Measurements from ENCODE around the gene IL17RE. TPM values are rescaled to one million over a fixed set of nuclear protein-coding genes. Genes with fewer than 3 reads are reported as not detected.
"Not testable (repeated sequence)": the region's sequence is repeated elsewhere in the genome, so short reads cannot be mapped to it uniquely, and the experiment has no call there.

Gene IL17RE
- total and polyA plus RNA-seq, 5 donors from 2014 or later: 0.31 to 4.3 (median 0.33) TPM; not detected in 1

- DNase-seq; H3K9me3 Mint-ChIP-seq; ATAC-seq (ENCODE audit: low read depth in 2 of 2); H3K27me3 Mint-ChIP-seq; H3K27ac ChIP-seq (ENCODE audit: insufficient read depth, low read length, poor library complexity, severe bottlenecking); H3K36me3 Mint-ChIP-seq; H3K27me3 ChIP-seq (ENCODE audit: control insufficient read depth, insufficient read depth, low read length); H3K4me3 ChIP-seq (ENCODE audit: low read depth, low read length); H3K9me3 ChIP-seq (ENCODE audit: control insufficient read depth in 2 of 2, low read length in 2 of 2); H3K4me3 Mint-ChIP-seq; H3K36me3 ChIP-seq (ENCODE audit: control insufficient read depth, insufficient read depth, low read length): not testable (repeated sequence)
- peaks cover 17% of the 10 kb centered on the region for H3K4me1 ChIP-seq (ENCODE audit: control insufficient read depth, insufficient read depth, low read length, poor library complexity, severe bottlenecking)
- Mint-ChIP-seq H3K4me1 (peaks cover 8 to 54% (median 33%) of the 10 kb centered on the region in 4 donors), H3K27ac (peak overlapping the region in 2 of 3 donors; percentile 73 to 87)
These were observed 1.7 kb upstream of the IL17RE start for GRCh38 chr3:9900965-9901415.

GRCh38 chr3:9901967-9902366, 681 bp upstream of the IL17RE start:
- Mint-ChIP-seq H3K27ac (peak overlapping the region in 1 of 3 donors; percentile 42), H3K27me3 (no peaks in the 10 kb centered on the region), H3K36me3 (no peaks in the 10 kb centered on the region), H3K4me3 (peak overlapping the region in 3 of 4 donors; percentile 26 to 60 (median 57)), H3K9me3 (no peaks in the 10 kb centered on the region), H3K4me1 (peaks cover 8 to 47% (median 28%) of the 10 kb centered on the region in 4 donors)
- no peaks in the 10 kb centered on the region for H3K36me3 ChIP-seq (ENCODE audit: control insufficient read depth, insufficient read depth, low read length)
- peak overlapping the region; percentile 53 for H3K27ac ChIP-seq (ENCODE audit: insufficient read depth, low read length, poor library complexity, severe bottlenecking)
- DNase-seq (peak in 1 of 3 donors; percentile 37), ATAC-seq (ENCODE audit: low read depth in 2 of 2) (peak in 1 of 2 donors; percentile 59)
- no peaks in the 10 kb centered on the region for H3K9me3 ChIP-seq (ENCODE audit: control insufficient read depth in 2 of 2, low read length in 2 of 2)
- H3K27me3 ChIP-seq (ENCODE audit: control insufficient read depth, insufficient read depth, low read length): no peaks in the 10 kb centered on the region
- H3K4me1 ChIP-seq (ENCODE audit: control insufficient read depth, insufficient read depth, low read length, poor library complexity, severe bottlenecking): peaks cover 17% of the 10 kb centered on the region
- H3K4me3 ChIP-seq (ENCODE audit: low read depth, low read length): peak overlapping the region; percentile 11

- Histone ChIP-seq H3K4me3 (ENCODE audit: low read depth, low read length) (no peak overlapping the region), H3K36me3 (ENCODE audit: control insufficient read depth, insufficient read depth, low read length) (no peaks in the 10 kb centered on the region), H3K27ac (ENCODE audit: insufficient read depth, low read length, poor library complexity, severe bottlenecking) (no peak overlapping the region), H3K4me1 (ENCODE audit: control insufficient read depth, insufficient read depth, low read length, poor library complexity, severe bottlenecking) (peaks cover 17% of the 10 kb centered on the region), H3K9me3 (ENCODE audit: control insufficient read depth in 2 of 2, low read length in 2 of 2) (no peaks in the 10 kb centered on the region), H3K27me3 (ENCODE audit: control insufficient read depth, insufficient read depth, low read length) (no peaks in the 10 kb centered on the region)
- H3K36me3 Mint-ChIP-seq: no peaks in the 10 kb centered on the region
- H3K4me3 Mint-ChIP-seq: peak overlapping the region in 2 of 4 donors; percentile 49 to 56
- no peak for DNase-seq
- H3K9me3 Mint-ChIP-seq: no peaks in the 10 kb centered on the region
- peak overlapping the region in 2 of 3 donors; percentile 49 to 71 for H3K27ac Mint-ChIP-seq
- peaks cover 8 to 36% (median 23%) of the 10 kb centered on the region in 4 donors for H3K4me1 Mint-ChIP-seq
- ATAC-seq (ENCODE audit: low read depth in 2 of 2): no peak
- H3K27me3 Mint-ChIP-seq: no peaks in the 10 kb centered on the region
These were observed 583 bp downstream of the IL17RE start for GRCh38 chr3:9903238-9903624.

DNA sequence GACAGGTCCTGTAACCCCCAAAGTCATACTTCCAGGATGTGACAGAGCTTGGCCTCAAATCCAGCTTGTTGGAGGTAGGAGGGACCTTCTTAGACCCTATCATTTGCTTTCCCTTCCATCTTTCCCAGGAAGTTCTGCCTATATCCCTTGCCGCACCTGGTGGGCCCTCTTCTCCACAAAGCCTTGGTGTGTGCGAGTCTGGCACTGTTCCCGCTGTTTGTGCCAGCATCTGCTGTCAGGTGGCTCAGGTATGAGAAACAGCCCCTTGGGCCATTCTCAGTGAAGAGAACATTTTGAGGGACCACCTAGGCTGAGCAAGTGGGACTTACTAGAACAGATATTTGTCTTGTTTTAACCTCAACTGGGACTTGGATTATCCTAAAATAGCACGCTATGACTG, 1.3 kb downstream of the IL17RE start:
- Histone ChIP-seq H3K9me3 (ENCODE audit: control insufficient read depth in 2 of 2, low read length in 2 of 2) (no peaks in the 10 kb centered on the region), H3K4me3 (ENCODE audit: low read depth, low read length) (no peak overlapping the region), H3K27ac (ENCODE audit: insufficient read depth, low read length, poor library complexity, severe bottlenecking) (no peak overlapping the region), H3K36me3 (ENCODE audit: control insufficient read depth, insufficient read depth, low read length) (no peaks in the 10 kb centered on the region), H3K4me1 (ENCODE audit: control insufficient read depth, insufficient read depth, low read length, poor library complexity, severe bottlenecking) (peaks cover 17% of the 10 kb centered on the region), H3K27me3 (ENCODE audit: control insufficient read depth, insufficient read depth, low read length) (no peaks in the 10 kb centered on the region)
- H3K27ac Mint-ChIP-seq: no peak overlapping the region
- H3K4me3 Mint-ChIP-seq: peak overlapping the region in 2 of 4 donors; percentile 16 to 49
- no peaks in the 10 kb centered on the region for H3K27me3 Mint-ChIP-seq
- no peaks in the 10 kb centered on the region for H3K36me3 Mint-ChIP-seq
- H3K9me3 Mint-ChIP-seq: no peaks in the 10 kb centered on the region
- H3K4me1 Mint-ChIP-seq: peaks cover 8 to 31% (median 20%) of the 10 kb centered on the region in 4 donors
- DNase-seq: no peak
- ATAC-seq (ENCODE audit: low read depth in 2 of 2): no peak

DNA sequence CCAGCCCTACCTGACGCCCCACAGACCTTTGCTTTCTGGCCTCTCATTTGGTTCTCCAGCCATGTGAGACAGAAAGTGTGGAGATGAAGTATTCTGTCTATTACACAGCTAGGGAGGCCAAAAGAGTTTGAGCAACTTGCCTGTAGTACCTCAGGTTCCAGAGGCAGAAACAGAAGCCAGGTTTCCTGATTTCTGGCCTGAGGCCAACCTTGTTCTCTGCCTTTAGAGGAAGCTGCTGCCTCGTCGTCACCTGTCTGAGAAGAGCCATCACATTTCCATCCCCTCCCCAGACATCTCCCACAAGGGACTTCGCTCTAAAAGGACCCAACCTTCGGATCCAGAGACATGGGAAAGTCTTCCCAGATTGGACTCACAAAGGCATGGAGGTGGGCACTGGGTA, 3.8 kb downstream of the IL17RE start:
- no peak overlapping the region for H3K4me3 ChIP-seq (ENCODE audit: low read depth, low read length)
- no peaks in the 10 kb centered on the region for H3K36me3 ChIP-seq (ENCODE audit: control insufficient read depth, insufficient read depth, low read length)
- no peaks in the 10 kb centered on the region for H3K27me3 ChIP-seq (ENCODE audit: control insufficient read depth, insufficient read depth, low read length)
- Mint-ChIP-seq H3K36me3 (no peaks in the 10 kb centered on the region), H3K9me3 (no peaks in the 10 kb centered on the region), H3K4me1 (peaks cover 8 to 35% (median 16%) of the 10 kb centered on the region in 4 donors), H3K27me3 (no peaks in the 10 kb centered on the region), H3K27ac (no peak overlapping the region), H3K4me3 (no peak overlapping the region)
- no peak for ATAC-seq (ENCODE audit: low read depth in 2 of 2)
- H3K27ac ChIP-seq (ENCODE audit: insufficient read depth, low read length, poor library complexity, severe bottlenecking): no peak overlapping the region
- peaks cover 21% of the 10 kb centered on the region for H3K4me1 ChIP-seq (ENCODE audit: control insufficient read depth, insufficient read depth, low read length, poor library complexity, severe bottlenecking)
- no peak for DNase-seq
- H3K9me3 ChIP-seq (ENCODE audit: control insufficient read depth in 2 of 2, low read length in 2 of 2): no peaks in the 10 kb centered on the region

GRCh38 chr3:9908286-9908685, 5.6 kb downstream of the IL17RE start:
- no peaks in the 10 kb centered on the region for H3K36me3 ChIP-seq (ENCODE audit: control insufficient read depth, insufficient read depth, low read length)
- ATAC-seq (ENCODE audit: low read depth in 2 of 2) (no peak), DNase-seq (no peak)
- no peaks in the 10 kb centered on the region for H3K9me3 ChIP-seq (ENCODE audit: control insufficient read depth in 2 of 2, low read length in 2 of 2)
- Mint-ChIP-seq H3K27ac (no peak overlapping the region), H3K36me3 (no peaks in the 10 kb centered on the region), H3K4me3 (no peak overlapping the region), H3K9me3 (peaks cover 0 to 2% (median 0%) of the 10 kb centered on the region in 7 donors), H3K4me1 (peaks cover 4 to 27% (median 13%) of the 10 kb centered on the region in 4 donors), H3K27me3 (peaks cover 5% of the 10 kb centered on the region)
- no peak overlapping the region for H3K4me3 ChIP-seq (ENCODE audit: low read depth, low read length)
- H3K4me1 ChIP-seq (ENCODE audit: control insufficient read depth, insufficient read depth, low read length, poor library complexity, severe bottlenecking): peaks cover 18% of the 10 kb centered on the region
- no peaks in the 10 kb centered on the region for H3K27me3 ChIP-seq (ENCODE audit: control insufficient read depth, insufficient read depth, low read length)
- H3K27ac ChIP-seq (ENCODE audit: insufficient read depth, low read length, poor library complexity, severe bottlenecking): no peak overlapping the region

GRCh38 chr3:9909221-9910013, 6.8 kb downstream of the IL17RE start:
- peaks cover 0 to 2% (median 0%) of the 10 kb centered on the region in 7 donors for H3K9me3 Mint-ChIP-seq

More at GRCh38 chr3:9909221-9910013, 6.8 kb downstream of the IL17RE start:
- H3K36me3 ChIP-seq (ENCODE audit: control insufficient read depth, insufficient read depth, low read length): no peaks in the 10 kb centered on the region
- no peak overlapping the region for H3K27ac ChIP-seq (ENCODE audit: insufficient read depth, low read length, poor library complexity, severe bottlenecking)
- Mint-ChIP-seq H3K36me3 (no peaks in the 10 kb centered on the region), H3K4me1 (peaks cover 4 to 24% (median 11%) of the 10 kb centered on the region in 4 donors), H3K27ac (peak overlapping the region; percentile 28 to 52 (median 33)), H3K27me3 (peaks cover 5% of the 10 kb centered on the region), H3K4me3 (peak overlapping the region in 1 of 4 donors; percentile 57)
- H3K9me3 ChIP-seq (ENCODE audit: control insufficient read depth in 2 of 2, low read length in 2 of 2): no peaks in the 10 kb centered on the region
- H3K27me3 ChIP-seq (ENCODE audit: control insufficient read depth, insufficient read depth, low read length): no peaks in the 10 kb centered on the region
- H3K4me3 ChIP-seq (ENCODE audit: low read depth, low read length): no peak overlapping the region
- DNase-seq (no peak), ATAC-seq (ENCODE audit: low read depth in 2 of 2) (no peak)
- H3K4me1 ChIP-seq (ENCODE audit: control insufficient read depth, insufficient read depth, low read length, poor library complexity, severe bottlenecking): peaks cover 18% of the 10 kb centered on the region
